GM23338 (cell line): ENCODE results near the gene SVOPL. TPM values are rescaled to one million over a fixed set of nuclear protein-coding genes. Genes with fewer than 3 reads are reported as not detected.

Experiments
- ATAC-seq: fragments of 200-7000 bp; cut with Tn5 transposase; 3 replicates; pipeline ENCODE4 v1.9.1; 2020
- DNase-seq: peaks from one replicate; pipeline ENCODE4 v3.0.0-alpha.2; 2015; ENCODE audit warnings: low spot score
- H2AFZ ChIP-seq: fragments of 200-600 bp; sonication (generic); 2 replicates; pipeline ENCODE4 v1.8.0; 2016; ENCODE audit warnings: antibody characterized with exemption, mild to moderate bottlenecking, moderate library complexity
- H3F3A ChIP-seq: fragments of 200-600 bp; sonication (generic); replicated peaks from 2 replicates; pipeline ENCODE4 v1.8.0; 2017; ENCODE audit warnings: antibody characterized with exemption, mixed run types, low read depth
- H3K27ac ChIP-seq: fragments of 200-600 bp; sonication (generic); 2 replicates; pipeline ENCODE4 v1.6.1; 2016; ENCODE audit warnings: low read depth
- H3K27me3 ChIP-seq: fragments of 200-600 bp; sonication (generic); 2 replicates; pipeline ENCODE4 v1.8.0; 2016; ENCODE audit warnings: mild to moderate bottlenecking, mixed run types, moderate library complexity; ENCODE audit not compliant: insufficient read depth
- H3K36me3 ChIP-seq: fragments of 200-600 bp; sonication (generic); 2 replicates; pipeline ENCODE4 v1.8.0; 2016; ENCODE audit warnings: mild to moderate bottlenecking; ENCODE audit not compliant: insufficient read depth
- H3K4me1 ChIP-seq: fragments of 200-600 bp; sonication (generic); 2 replicates; pipeline ENCODE4 v1.8.0; 2016; ENCODE audit warnings: mild to moderate bottlenecking, moderate library complexity; ENCODE audit not compliant: insufficient read depth
- H3K4me2 ChIP-seq: fragments of 200-600 bp; sonication (generic); 2 replicates; pipeline ENCODE4 v1.7.1; 2017; ENCODE audit warnings: mixed run types
- H3K4me3 ChIP-seq: fragments of 200-600 bp; sonication (generic); 2 replicates; pipeline ENCODE4 v1.6.1; 2016; ENCODE audit warnings: mixed run types
- H3K79me2 ChIP-seq: fragments of 200-600 bp; sonication (generic); replicated peaks from 2 replicates; pipeline ENCODE4 v1.8.0; 2017; ENCODE audit warnings: mild to moderate bottlenecking; ENCODE audit not compliant: insufficient read depth
- H3K9me2 ChIP-seq: fragments of 200-600 bp; sonication (generic); 2 replicates; pipeline ENCODE4 v1.8.0; 2017; ENCODE audit not compliant: insufficient read depth
- H4K20me1 ChIP-seq: fragments of 200-600 bp; sonication (generic); replicated peaks from 2 replicates; pipeline ENCODE4 v1.8.0; 2017; ENCODE audit warnings: mild to moderate bottlenecking; ENCODE audit not compliant: insufficient read depth
- H3K27ac Mint-ChIP-seq: 2 replicates; pipeline ENCODE4 v1.8.0; 2020; ENCODE audit warnings: inconsistent platforms, mild to moderate bottlenecking, moderate library complexity, mixed read lengths
- H3K27me3 Mint-ChIP-seq: 3 replicates; pipeline ENCODE4 v1.8.0; 2022; ENCODE audit warnings: low read depth, mild to moderate bottlenecking, moderate library complexity, mixed read lengths, inconsistent platforms; ENCODE audit not compliant: insufficient read depth, poor library complexity
- H3K36me3 Mint-ChIP-seq: 3 replicates; pipeline ENCODE4 v1.8.0; 2021; ENCODE audit warnings: low read depth, mild to moderate bottlenecking, inconsistent platforms, moderate library complexity, mixed read lengths
- H3K4me1 Mint-ChIP-seq: 3 replicates; pipeline ENCODE4 v1.8.0; 2020; ENCODE audit warnings: mild to moderate bottlenecking, inconsistent platforms, mixed read lengths
- H3K4me3 Mint-ChIP-seq: 3 replicates; pipeline ENCODE4 v1.8.0; 2021; ENCODE audit warnings: moderate library complexity, mild to moderate bottlenecking, inconsistent platforms, mixed read lengths
- H3K9me3 Mint-ChIP-seq: 3 replicates; pipeline ENCODE4 v1.8.0; 2020; ENCODE audit warnings: moderate library complexity, mild to moderate bottlenecking, inconsistent platforms, mixed read lengths
- CREB1 ChIP-seq: fragments of 250-450 bp; sonication (Bioruptor Pico); IDR thresholded peaks from 2 replicates; pipeline ENCODE4 v1.5.0; 2020; ENCODE audit warnings: low read depth, mild to moderate bottlenecking, moderate library complexity
- ETS1 ChIP-seq: IDR thresholded peaks from 2 replicates; pipeline ENCODE4 v1.6.1; 2016; ENCODE audit warnings: antibody characterized with exemption
- JUNB ChIP-seq: IDR thresholded peaks from one replicate; pipeline ENCODE4 v1.6.1; 2016; ENCODE audit warnings: antibody characterized with exemption; ENCODE audit not compliant: unreplicated experiment
- POLR2AphosphoS5 ChIP-seq: IDR thresholded peaks from 2 replicates; pipeline ENCODE4 v1.6.1; 2016; ENCODE audit warnings: antibody characterized with exemption, low read depth
- REST ChIP-seq: IDR thresholded peaks from one replicate; pipeline ENCODE4 v1.6.1; 2018; ENCODE audit warnings: antibody characterized with exemption; ENCODE audit not compliant: unreplicated experiment
- ZNF114 ChIP-seq: fragments of 250-450 bp; sonication (Bioruptor Pico); IDR thresholded peaks from 2 replicates; pipeline ENCODE4 v1.5.0; 2020; ENCODE audit warnings: mild to moderate bottlenecking, moderate library complexity
- ZNF462 ChIP-seq: fragments of 250-450 bp; sonication (Bioruptor Pico); IDR thresholded peaks from 2 replicates; pipeline ENCODE4 v1.5.0; 2020; ENCODE audit warnings: mild to moderate bottlenecking, moderate library complexity
- polyA plus RNA-seq: library from polyadenylated mRNA; unstranded; fragments of >200 nt; fragmentation: Nextera tagmentation; extraction: Ambion mirVana; gene quantifications from 2 replicates; pipeline ENCODE4 v1.2.1, GENCODE V29; 2016
- total RNA-seq: library from RNA; depleted of rRNA; stranded (reverse); fragments of >200 nt; shearing (Covaris generic); gene quantifications from 2 replicates; pipeline ENCODE4 v1.2.3, GENCODE V29; 2014
- TF ChIP-seq, protein P1 (sequence below), 2 experiments: fragments of 200-600 bp in 1 of 2; sonication (generic) in 1 of 2; conservative IDR thresholded peaks; 2 replicates each; pipeline versions ENCODE4 v1.5.1 to v1.6.1; 2016 to 2017; ENCODE audit warnings: antibody characterized with exemption in 2 of 2, low read depth in 2 of 2, mild to moderate bottlenecking in 2 of 2, moderate library complexity in 1 of 2

The SVOPL gene
- total and polyA plus RNA-seq, 2 experiments from 2014 or later = 1.4 to 2.1 TPM

DNA sequence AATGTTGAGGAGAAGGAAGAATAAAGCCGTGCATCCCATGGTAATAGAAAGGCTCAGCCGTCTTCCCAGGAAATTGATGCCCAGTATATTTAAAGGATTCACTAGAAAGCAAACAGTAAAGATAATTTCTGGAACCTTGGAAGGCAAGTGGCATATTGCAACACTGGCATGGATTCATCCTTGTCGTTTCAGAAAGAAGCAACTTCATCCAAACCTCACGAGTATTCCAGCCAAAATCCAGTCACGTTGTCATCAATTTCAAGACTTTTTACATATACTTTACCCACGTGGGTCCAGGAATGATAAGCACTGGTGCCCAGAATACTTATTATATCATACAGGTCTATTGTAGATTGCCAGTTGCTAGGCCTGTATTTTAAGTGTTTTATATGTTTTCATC, 73.8 kb downstream of the SVOPL start:
- Histone ChIP-seq H3K36me3 (no peaks in the 10 kb centered on the region), H3K27me3 (no peaks in the 10 kb centered on the region), H2AFZ (no peak overlapping the region), H3K9me2 (no peaks in the 10 kb centered on the region; the same call in 1 of the 2 replicates), H3K4me3 (no peak overlapping the region), H3K79me2 (no peaks in the 10 kb centered on the region), H3K27ac (no peak overlapping the region), H3F3A (no peaks in the 10 kb centered on the region), H3K4me1 (peaks cover 19% of the 10 kb centered on the region), H4K20me1 (no peaks in the 10 kb centered on the region), H3K4me2 (no peak overlapping the region)
- Mint-ChIP-seq H3K27me3 (peaks cover 3% of the 10 kb centered on the region), H3K4me1 (peaks cover 16% of the 10 kb centered on the region), H3K4me3 (no peak overlapping the region), H3K36me3 (no peaks in the 10 kb centered on the region), H3K9me3 (no peaks in the 10 kb centered on the region), H3K27ac (no peak overlapping the region)
- TF ChIP-seq ZNF114 (CRISPR knock-in tag) (no peak), CREB1 (CRISPR knock-in tag) (no peak), POLR2AphosphoS5 (no peak), ZNF462 (CRISPR knock-in tag) (no peak), ETS1 (no peak), JUNB (no peak), REST (no peak)
- TF ChIP-seq, protein P1, sequence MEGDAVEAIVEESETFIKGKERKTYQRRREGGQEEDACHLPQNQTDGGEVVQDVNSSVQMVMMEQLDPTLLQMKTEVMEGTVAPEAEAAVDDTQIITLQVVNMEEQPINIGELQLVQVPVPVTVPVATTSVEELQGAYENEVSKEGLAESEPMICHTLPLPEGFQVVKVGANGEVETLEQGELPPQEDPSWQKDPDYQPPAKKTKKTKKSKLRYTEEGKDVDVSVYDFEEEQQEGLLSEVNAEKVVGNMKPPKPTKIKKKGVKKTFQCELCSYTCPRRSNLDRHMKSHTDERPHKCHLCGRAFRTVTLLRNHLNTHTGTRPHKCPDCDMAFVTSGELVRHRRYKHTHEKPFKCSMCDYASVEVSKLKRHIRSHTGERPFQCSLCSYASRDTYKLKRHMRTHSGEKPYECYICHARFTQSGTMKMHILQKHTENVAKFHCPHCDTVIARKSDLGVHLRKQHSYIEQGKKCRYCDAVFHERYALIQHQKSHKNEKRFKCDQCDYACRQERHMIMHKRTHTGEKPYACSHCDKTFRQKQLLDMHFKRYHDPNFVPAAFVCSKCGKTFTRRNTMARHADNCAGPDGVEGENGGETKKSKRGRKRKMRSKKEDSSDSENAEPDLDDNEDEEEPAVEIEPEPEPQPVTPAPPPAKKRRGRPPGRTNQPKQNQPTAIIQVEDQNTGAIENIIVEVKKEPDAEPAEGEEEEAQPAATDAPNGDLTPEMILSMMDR (conservative IDR thresholded peaks at IDR 0.05; ENCODE audit: low read depth in 2 of 2) = no peak
- no peak for DNase-seq
- no peak for ATAC-seq
